SK-N-SH treated with all-trans-retinoic acid at 6 μM for 48 hours (cell line): ENCODE data around the gene TBXA2R.

Experiments
- BACH2 ChIP-seq: fragments of 250-450 bp; sonication (Bioruptor Pico); IDR thresholded peaks from 2 replicates; pipeline ENCODE4 v1.9.0; 2021; ENCODE audit warnings: mild to moderate bottlenecking, borderline replicate concordance
- ESRRG ChIP-seq: fragments of 250-450 bp; sonication (Bioruptor Pico); IDR thresholded peaks from 2 replicates; pipeline ENCODE4 v1.6.1; 2021; ENCODE audit warnings: mild to moderate bottlenecking
- GLIS3 ChIP-seq: fragments of 250-450 bp; sonication (Bioruptor Pico); IDR thresholded peaks from 2 replicates; pipeline ENCODE4 v1.5.0; 2020; ENCODE audit warnings: mild to moderate bottlenecking, moderate library complexity
- ISL1 ChIP-seq: fragments of 250-450 bp; sonication (Bioruptor Pico); IDR thresholded peaks from 2 replicates; pipeline ENCODE4 v2.1.2; 2022; ENCODE audit warnings: mild to moderate bottlenecking, moderate library complexity
- PPARA ChIP-seq: fragments of 250-450 bp; sonication (Bioruptor Pico); IDR thresholded peaks from 2 replicates; pipeline ENCODE4 v1.5.0; 2020; ENCODE audit warnings: mild to moderate bottlenecking, borderline replicate concordance
- RARB ChIP-seq: fragments of 250-450 bp; sonication (Bioruptor Pico); IDR thresholded peaks from 2 replicates; pipeline ENCODE4 v1.8.0; 2021; ENCODE audit warnings: mild to moderate bottlenecking, moderate library complexity
- SNAI2 ChIP-seq: fragments of 250-450 bp; sonication (Bioruptor Pico); IDR thresholded peaks from 2 replicates; pipeline ENCODE4 v1.5.0; 2020; ENCODE audit warnings: mild to moderate bottlenecking, moderate library complexity
- TCF4 ChIP-seq: fragments of 250-450 bp; sonication (Bioruptor Pico); IDR thresholded peaks from 2 replicates; pipeline ENCODE4 v1.8.0; 2021; ENCODE audit warnings: mild to moderate bottlenecking, moderate library complexity, borderline replicate concordance
- ZFP3 ChIP-seq: fragments of 250-450 bp; sonication (Bioruptor Pico); IDR thresholded peaks from 2 replicates; pipeline ENCODE4 v1.5.0; 2020; ENCODE audit warnings: mild to moderate bottlenecking, moderate library complexity
- ZNF8 ChIP-seq: fragments of 450-650 bp; formaldehyde crosslinking; IDR thresholded peaks from 2 replicates; pipeline ENCODE4 v1.5.0; 2020; ENCODE audit warnings: mild to moderate bottlenecking, moderate library complexity
- TF ChIP-seq, protein P1 (sequence below): fragments of 250-450 bp; sonication (Bioruptor Pico); IDR thresholded peaks from 2 replicates; pipeline ENCODE4 v1.5.1; 2020; ENCODE audit warnings: low read depth, mild to moderate bottlenecking, moderate library complexity
- TF ChIP-seq, protein P2 (sequence below): fragments of 250-450 bp; sonication (Bioruptor Pico); IDR thresholded peaks from 2 replicates; pipeline ENCODE4 v1.5.1; 2021; ENCODE audit warnings: mild to moderate bottlenecking, moderate library complexity
- TF ChIP-seq, protein P3 (sequence below): fragments of 250-450 bp; sonication (Bioruptor Pico); IDR thresholded peaks from 2 replicates; pipeline ENCODE4 v1.5.0; 2020; ENCODE audit warnings: mild to moderate bottlenecking, moderate library complexity

DNA sequence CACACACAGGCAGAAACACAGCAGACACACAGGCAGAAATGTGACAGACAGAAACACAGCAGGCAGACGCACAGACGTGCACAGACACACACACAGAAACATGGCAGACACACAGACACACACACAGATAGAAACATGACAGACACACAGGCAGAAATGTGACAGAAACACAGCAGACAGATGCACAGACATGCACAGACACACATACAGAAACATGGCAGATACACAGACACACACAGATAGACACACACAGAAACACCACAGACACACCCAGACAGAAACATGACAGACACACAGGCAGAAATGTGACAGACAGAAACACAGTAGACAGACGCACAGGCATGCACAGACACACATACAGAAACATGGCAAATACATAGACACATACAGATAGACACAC is 1.3 kb downstream of the TBXA2R start:
- TF ChIP-seq, protein P1, sequence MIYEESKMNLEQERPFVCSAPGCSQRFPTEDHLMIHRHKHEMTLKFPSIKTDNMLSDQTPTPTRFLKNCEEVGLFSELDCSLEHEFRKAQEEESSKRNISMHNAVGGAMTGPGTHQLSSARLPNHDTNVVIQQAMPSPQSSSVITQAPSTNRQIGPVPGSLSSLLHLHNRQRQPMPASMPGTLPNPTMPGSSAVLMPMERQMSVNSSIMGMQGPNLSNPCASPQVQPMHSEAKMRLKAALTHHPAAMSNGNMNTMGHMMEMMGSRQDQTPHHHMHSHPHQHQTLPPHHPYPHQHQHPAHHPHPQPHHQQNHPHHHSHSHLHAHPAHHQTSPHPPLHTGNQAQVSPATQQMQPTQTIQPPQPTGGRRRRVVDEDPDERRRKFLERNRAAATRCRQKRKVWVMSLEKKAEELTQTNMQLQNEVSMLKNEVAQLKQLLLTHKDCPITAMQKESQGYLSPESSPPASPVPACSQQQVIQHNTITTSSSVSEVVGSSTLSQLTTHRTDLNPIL (CRISPR knock-in tag), result no peak
- no peak for TF ChIP-seq ZFP3
- TF ChIP-seq PPARA (CRISPR knock-in tag), result no peak
- TF ChIP-seq, protein P2, sequence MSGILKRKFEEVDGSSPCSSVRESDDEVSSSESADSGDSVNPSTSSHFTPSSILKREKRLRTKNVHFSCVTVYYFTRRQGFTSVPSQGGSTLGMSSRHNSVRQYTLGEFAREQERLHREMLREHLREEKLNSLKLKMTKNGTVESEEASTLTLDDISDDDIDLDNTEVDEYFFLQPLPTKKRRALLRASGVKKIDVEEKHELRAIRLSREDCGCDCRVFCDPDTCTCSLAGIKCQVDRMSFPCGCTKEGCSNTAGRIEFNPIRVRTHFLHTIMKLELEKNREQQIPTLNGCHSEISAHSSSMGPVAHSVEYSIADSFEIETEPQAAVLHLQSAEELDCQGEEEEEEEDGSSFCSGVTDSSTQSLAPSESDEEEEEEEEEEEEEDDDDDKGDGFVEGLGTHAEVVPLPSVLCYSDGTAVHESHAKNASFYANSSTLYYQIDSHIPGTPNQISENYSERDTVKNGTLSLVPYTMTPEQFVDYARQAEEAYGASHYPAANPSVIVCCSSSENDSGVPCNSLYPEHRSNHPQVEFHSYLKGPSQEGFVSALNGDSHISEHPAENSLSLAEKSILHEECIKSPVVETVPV (CRISPR knock-in tag), result no peak
- TF ChIP-seq GLIS3 (CRISPR knock-in tag), result no peak
- no peak for TF ChIP-seq RARB (CRISPR knock-in tag)
- TF ChIP-seq, protein P3, sequence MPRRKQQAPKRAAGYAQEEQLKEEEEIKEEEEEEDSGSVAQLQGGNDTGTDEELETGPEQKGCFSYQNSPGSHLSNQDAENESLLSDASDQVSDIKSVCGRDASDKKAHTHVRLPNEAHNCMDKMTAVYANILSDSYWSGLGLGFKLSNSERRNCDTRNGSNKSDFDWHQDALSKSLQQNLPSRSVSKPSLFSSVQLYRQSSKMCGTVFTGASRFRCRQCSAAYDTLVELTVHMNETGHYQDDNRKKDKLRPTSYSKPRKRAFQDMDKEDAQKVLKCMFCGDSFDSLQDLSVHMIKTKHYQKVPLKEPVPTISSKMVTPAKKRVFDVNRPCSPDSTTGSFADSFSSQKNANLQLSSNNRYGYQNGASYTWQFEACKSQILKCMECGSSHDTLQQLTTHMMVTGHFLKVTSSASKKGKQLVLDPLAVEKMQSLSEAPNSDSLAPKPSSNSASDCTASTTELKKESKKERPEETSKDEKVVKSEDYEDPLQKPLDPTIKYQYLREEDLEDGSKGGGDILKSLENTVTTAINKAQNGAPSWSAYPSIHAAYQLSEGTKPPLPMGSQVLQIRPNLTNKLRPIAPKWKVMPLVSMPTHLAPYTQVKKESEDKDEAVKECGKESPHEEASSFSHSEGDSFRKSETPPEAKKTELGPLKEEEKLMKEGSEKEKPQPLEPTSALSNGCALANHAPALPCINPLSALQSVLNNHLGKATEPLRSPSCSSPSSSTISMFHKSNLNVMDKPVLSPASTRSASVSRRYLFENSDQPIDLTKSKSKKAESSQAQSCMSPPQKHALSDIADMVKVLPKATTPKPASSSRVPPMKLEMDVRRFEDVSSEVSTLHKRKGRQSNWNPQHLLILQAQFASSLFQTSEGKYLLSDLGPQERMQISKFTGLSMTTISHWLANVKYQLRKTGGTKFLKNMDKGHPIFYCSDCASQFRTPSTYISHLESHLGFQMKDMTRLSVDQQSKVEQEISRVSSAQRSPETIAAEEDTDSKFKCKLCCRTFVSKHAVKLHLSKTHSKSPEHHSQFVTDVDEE, result no peak
- no peak for TF ChIP-seq BACH2 (CRISPR knock-in tag)
- TF ChIP-seq TCF4 (CRISPR knock-in tag), result no peak
- TF ChIP-seq ESRRG, result no peak
- no peak for TF ChIP-seq ISL1 (CRISPR knock-in tag)
- no peak for TF ChIP-seq ZNF8 (CRISPR knock-in tag)
- no peak for TF ChIP-seq SNAI2 (CRISPR knock-in tag)
